ENCODE results near the gene CFAP73.
"Not testable (repeated sequence)": the region's sequence is repeated elsewhere in the genome, so short reads cannot be mapped to it uniquely, and the experiment has no call there.

Gene CFAP73

DNA sequence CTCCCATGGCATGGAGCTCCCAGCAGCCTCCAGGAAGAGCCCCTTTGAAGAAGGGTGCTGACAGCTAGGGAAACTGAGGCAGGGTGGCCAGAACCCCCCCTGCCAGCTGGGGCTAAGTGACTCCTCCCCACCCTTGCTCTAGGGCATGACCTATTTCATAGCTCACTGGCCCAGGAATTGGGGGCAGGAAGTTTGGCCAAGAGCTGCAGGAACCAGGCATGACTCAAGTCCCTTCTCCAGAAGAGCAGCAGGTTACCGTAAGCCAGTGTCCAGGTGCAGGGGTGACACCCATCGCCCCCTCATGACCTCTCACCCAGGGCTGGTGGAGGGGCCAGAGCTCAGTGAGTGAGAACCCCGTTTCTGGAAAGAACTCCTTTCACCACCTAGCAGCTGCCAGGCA is 15.9 kb upstream of the CFAP73 start:
- no peaks in the 10 kb centered on the region for H3K27me3 Mint-ChIP-seq

DNA sequence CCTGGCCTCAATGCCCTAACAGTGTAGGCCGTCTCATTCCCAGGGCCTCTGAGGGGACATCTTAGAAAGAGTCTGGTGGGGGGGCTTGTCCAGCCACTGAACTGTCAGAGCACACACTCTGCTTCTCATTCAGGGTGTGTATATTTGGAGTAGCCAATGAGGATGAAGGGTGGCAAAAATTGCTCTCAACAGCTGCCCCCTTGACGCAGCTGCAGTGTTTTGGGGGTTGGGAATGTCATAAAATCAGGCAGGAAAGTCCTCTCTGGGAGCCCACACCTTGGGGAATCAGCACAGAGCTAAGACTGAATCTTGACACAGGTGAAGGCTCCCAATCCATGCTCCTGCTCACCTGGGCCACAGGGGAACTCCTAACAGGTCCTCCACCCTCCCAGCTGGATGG is 15.5 kb upstream of the CFAP73 start:
- Mint-ChIP-seq H3K9me3 (ENCODE audit: low read depth) (no peaks in the 10 kb centered on the region), H3K4me3 (no peak overlapping the region), H3K4me1 (ENCODE audit: low read depth) (peaks cover 20% of the 10 kb centered on the region), H3K27ac (no peak overlapping the region), H3K36me3 (no peaks in the 10 kb centered on the region), H3K27me3 (no peaks in the 10 kb centered on the region)

More for the DNA sequence above, 15.9 kb upstream of the CFAP73 start:
- no peaks in the 10 kb centered on the region for H3K36me3 Mint-ChIP-seq
- H3K27ac Mint-ChIP-seq = no peak overlapping the region
- peaks cover 21% of the 10 kb centered on the region for H3K4me1 Mint-ChIP-seq (ENCODE audit: low read depth)
- no peaks in the 10 kb centered on the region for H3K9me3 Mint-ChIP-seq (ENCODE audit: low read depth)
- H3K4me3 Mint-ChIP-seq = no peak overlapping the region

- peak overlapping the region; percentile 32 for H3K4me3 Mint-ChIP-seq
- H3K27me3 Mint-ChIP-seq = no peaks in the 10 kb centered on the region
- H3K27ac Mint-ChIP-seq = no peak overlapping the region
Observed at GRCh38 chr12:113134521-113134951, 15.0 kb upstream of the CFAP73 start.

GRCh38 chr12:113135178-113136127 is 14.1 kb upstream of the CFAP73 start, which contains the start of gene RASAL1:
RASAL1 (minus strand) TSS chr12:113135761; CDS start chr12:113135462, 299 bp downstream.
- Mint-ChIP-seq H3K27me3 (no peaks in the 10 kb centered on the region), H3K4me3 (peak within 1 kb of the TSS; percentile 83), H3K9me3 (ENCODE audit: low read depth) (no peaks in the 10 kb centered on the region), H3K36me3 (no peaks in the 10 kb centered on the region), H3K4me1 (ENCODE audit: low read depth) (peaks cover 17% of the 10 kb centered on the region), H3K27ac (peak within 1 kb of the TSS; percentile 81)

More at GRCh38 chr12:113134521-113134951, 15.0 kb upstream of the CFAP73 start:
- no peaks in the 10 kb centered on the region for H3K36me3 Mint-ChIP-seq
- peaks cover 17% of the 10 kb centered on the region for H3K4me1 Mint-ChIP-seq (ENCODE audit: low read depth)
- H3K9me3 Mint-ChIP-seq (ENCODE audit: low read depth) = no peaks in the 10 kb centered on the region

DNA sequence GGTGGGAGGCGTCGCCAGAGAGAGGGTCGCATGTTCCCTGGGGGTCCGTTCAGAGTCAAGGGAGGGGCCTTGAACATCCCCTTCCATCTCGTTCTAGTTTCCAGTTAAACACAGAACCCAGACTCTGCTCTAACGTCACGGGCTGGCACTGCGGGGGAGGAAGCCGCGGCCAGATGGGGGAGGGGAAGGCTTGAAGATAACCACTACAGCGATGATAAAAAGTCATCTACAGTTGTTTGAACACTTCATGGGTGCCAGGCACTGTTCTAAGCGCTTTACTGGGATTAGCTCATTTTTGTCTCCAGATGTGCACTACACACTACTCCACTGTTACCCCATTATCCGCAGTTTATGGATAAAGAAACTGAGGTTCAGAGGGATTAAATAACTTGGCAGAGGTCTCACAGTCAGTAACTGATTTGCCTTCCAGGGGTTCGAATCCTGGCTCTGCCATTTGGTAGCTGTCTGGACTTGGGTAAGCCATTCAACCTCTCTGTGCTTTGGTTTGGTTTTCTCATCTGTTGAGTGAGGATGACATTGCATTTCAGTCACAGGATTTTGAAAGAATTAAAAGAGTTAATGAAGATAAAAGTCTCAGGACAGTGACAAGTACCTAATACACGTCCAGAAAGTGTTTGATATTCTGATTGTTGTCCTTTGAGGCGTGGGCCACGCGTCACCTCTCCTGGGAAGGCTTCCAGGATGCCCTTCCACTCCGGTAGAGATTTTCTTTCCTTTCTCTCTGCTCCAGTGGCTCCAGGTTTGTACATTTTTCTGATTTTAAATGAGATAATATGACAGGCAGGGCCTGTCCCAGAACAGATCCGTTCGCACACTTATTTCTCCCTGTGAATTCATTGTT is 13.2 kb upstream of the CFAP73 start:
- H3K4me3 Mint-ChIP-seq = peak overlapping the region; percentile 83
- H3K9me3 Mint-ChIP-seq (ENCODE audit: low read depth) = no peaks in the 10 kb centered on the region
- peak overlapping the region; percentile 81 for H3K27ac Mint-ChIP-seq
- H3K36me3 Mint-ChIP-seq = no peaks in the 10 kb centered on the region
- peaks cover 17% of the 10 kb centered on the region for H3K4me1 Mint-ChIP-seq (ENCODE audit: low read depth)
- H3K27me3 Mint-ChIP-seq = no peaks in the 10 kb centered on the region

DNA sequence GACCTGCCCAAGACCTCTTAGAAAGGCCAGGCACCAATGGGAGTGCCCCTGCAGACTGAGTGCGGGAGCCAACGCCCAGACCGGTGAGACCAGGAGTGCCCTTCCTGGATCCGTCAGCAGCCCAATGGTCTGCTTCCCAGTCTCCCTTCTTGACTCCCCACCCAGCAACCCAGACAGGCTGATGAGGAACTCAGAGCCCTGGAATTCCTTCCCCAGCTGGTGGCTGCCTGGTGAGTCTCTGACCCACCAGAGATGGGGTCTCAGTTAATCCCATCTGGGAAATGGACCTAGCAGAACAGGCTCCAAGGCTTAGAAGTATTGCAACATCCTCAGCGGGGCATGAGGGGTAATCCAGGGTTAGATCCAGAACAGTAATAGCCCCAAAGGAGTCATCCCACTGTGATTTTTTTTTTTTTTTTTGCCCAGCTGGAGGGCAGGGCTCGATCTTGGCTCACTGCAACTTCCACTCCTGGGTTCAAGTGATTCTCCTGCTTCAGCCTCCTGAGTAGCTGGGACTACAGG is 12.5 kb upstream of the CFAP73 start:
- Mint-ChIP-seq H3K4me3 (peak overlapping the region; percentile 83), H3K4me1 (ENCODE audit: low read depth) (peaks cover 19% of the 10 kb centered on the region), H3K9me3 (ENCODE audit: low read depth) (no peaks in the 10 kb centered on the region), H3K27ac (no peak overlapping the region), H3K36me3 (no peaks in the 10 kb centered on the region), H3K27me3 (no peaks in the 10 kb centered on the region)

DNA sequence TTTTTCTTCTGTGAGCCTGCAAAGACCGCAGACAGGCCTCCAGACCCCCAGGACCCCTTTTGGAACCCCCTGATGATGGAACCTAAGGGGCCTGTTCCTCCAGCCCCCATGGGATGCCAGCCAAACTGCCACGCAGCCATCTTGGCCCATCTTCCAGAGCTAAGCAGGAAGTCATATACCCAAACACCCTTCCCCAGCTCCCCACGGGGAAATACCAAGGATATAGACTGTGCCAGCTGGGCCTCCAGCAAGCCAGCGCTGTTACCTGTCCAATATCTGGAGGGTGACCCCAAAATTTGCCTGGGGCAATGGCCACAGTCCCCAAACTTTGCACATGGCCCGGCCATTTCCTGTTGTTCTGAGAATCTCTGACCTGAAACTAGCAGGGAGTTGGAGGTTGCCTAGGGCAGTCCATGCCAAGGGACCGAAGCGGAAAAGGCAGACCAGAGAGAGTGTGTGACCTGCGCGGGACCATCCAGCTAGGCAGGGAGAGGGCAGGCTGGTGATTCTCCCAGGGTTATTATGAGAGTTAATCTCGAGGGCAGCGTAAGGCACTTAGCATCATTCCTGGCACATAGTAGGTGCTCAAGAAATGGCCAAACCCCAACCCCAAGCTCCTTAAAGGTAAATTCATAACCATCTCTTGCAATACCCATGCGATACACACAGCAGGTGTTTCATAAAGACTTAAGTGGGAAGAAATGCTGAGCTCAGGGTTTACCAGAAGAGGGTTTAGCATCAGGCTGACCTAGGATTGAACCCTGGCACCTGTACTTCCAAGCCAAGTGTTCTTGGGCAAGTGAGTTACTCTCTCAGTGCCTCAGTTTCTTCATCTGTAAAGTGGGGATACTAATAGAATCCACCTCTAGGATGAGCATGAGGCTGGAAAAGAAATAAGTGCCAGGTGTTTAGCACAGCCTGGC is 11.4 kb upstream of the CFAP73 start:
- H3K9me3 Mint-ChIP-seq (ENCODE audit: low read depth) = no peaks in the 10 kb centered on the region
- H3K27me3 Mint-ChIP-seq = no peaks in the 10 kb centered on the region
- peaks cover 21% of the 10 kb centered on the region for H3K4me1 Mint-ChIP-seq (ENCODE audit: low read depth)
- no peaks in the 10 kb centered on the region for H3K36me3 Mint-ChIP-seq
- H3K4me3 Mint-ChIP-seq = no peak overlapping the region
- H3K27ac Mint-ChIP-seq = no peak overlapping the region

DNA sequence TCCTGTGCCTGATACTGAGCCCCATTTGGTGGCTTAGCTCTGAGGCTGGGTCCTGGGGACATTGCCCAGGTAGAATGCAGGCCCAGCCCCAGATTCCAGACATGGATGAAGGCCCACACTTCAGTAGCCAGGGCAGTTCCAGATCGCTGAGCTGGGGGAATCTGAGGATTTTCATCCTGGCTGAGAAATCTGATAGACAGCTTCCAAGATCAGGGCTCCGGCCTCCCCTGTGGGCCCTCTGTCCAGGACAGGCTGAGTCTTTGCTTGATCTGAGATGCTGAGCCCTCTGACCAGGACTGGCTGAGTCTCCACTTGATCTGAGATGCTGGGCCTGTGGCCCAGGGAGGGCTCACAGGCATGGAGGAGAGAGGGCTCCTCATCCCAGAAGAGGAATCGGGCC is 10.7 kb upstream of the CFAP73 start:
- Mint-ChIP-seq H3K36me3 (no peaks in the 10 kb centered on the region), H3K4me3 (no peak overlapping the region), H3K27me3 (no peaks in the 10 kb centered on the region), H3K27ac (no peak overlapping the region), H3K9me3 (ENCODE audit: low read depth) (no peaks in the 10 kb centered on the region), H3K4me1 (ENCODE audit: low read depth) (peaks cover 21% of the 10 kb centered on the region)

DNA sequence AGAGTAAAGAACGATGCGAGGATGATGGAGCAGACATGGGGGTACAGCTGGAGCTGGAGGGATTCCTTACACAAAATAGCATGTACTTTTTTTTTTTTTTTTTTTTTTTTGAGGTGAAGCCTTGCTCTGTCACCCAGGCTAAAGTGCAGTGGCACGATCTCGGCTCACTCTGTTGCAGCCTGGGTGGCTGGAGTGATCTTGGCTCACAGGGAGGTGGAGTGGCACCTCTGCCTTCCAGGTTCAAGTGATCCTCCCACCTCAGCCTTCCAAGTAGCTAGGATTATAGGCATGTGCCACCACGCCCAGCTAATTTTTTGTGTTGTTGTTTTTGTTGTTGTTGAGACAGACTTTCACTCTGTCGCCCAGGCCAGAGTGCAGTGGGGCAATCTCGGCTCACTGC is 8.8 kb upstream of the CFAP73 start:
- H3K4me3 Mint-ChIP-seq = no peak overlapping the region
- no peak overlapping the region for H3K27ac Mint-ChIP-seq
- H3K36me3 Mint-ChIP-seq = no peaks in the 10 kb centered on the region
- no peaks in the 10 kb centered on the region for H3K27me3 Mint-ChIP-seq
- peaks cover 17% of the 10 kb centered on the region for H3K4me1 Mint-ChIP-seq (ENCODE audit: low read depth)
- no peaks in the 10 kb centered on the region for H3K9me3 Mint-ChIP-seq (ENCODE audit: low read depth)

GRCh38 chr12:113141716-113142115 is 7.8 kb upstream of the CFAP73 start:
- not testable (repeated sequence) for H3K4me1 Mint-ChIP-seq (ENCODE audit: low read depth); H3K9me3 Mint-ChIP-seq (ENCODE audit: low read depth); H3K27me3 Mint-ChIP-seq; H3K36me3 Mint-ChIP-seq; H3K4me3 Mint-ChIP-seq
- H3K27ac Mint-ChIP-seq = peak overlapping the region; percentile 64

DNA sequence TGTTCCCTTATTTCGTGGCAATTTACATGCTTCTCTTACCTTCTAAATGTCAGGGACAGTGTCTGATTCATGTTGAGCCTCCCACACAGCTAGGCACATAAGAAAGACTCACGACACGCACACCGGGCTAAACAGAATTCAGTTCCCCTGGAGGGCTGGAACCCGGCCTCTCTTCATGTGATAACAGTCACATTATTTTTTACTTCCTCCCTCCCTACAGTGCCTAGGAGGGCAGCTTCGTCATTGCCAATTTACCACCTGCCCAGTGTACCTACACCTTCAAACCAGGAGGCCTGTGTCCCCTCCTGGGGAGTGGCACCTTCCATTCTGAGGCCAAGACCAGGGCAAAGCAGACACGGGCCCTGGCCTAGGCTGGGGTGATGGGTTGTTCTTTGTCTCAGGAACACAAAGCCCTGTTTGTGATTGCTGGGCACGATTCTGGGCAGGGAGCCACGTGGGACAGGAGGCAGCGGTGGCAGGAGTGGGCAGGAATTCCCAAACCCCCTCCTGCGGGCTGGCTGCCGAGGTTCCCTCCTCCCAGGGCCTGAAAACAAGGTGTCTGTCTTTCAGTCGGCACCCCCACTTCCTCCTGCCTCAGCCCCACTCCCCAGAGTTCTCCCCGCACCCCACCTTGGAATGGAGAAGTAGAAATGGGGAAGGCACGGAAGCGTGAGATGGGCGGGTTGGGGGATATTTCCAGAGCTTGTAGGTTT is 7.2 kb upstream of the CFAP73 start:
- Mint-ChIP-seq H3K36me3 (peaks cover 3% of the 10 kb centered on the region), H3K4me3 (no peak overlapping the region), H3K27me3 (no peaks in the 10 kb centered on the region), H3K4me1 (ENCODE audit: low read depth) (peaks cover 4% of the 10 kb centered on the region), H3K27ac (peak overlapping the region; percentile 64), H3K9me3 (ENCODE audit: low read depth) (peaks cover under 1% of the 10 kb centered on the region)

- H3K27ac Mint-ChIP-seq = no peak overlapping the region
- H3K4me3 Mint-ChIP-seq = no peak overlapping the region
- H3K36me3 Mint-ChIP-seq = peaks cover 3% of the 10 kb centered on the region
- peaks cover 3% of the 10 kb centered on the region for H3K9me3 Mint-ChIP-seq (ENCODE audit: low read depth)
- no peaks in the 10 kb centered on the region for H3K27me3 Mint-ChIP-seq
- H3K4me1 Mint-ChIP-seq (ENCODE audit: low read depth) = peaks cover 4% of the 10 kb centered on the region
Observed at GRCh38 chr12:113142886-113143332, 6.6 kb upstream of the CFAP73 start.

DNA sequence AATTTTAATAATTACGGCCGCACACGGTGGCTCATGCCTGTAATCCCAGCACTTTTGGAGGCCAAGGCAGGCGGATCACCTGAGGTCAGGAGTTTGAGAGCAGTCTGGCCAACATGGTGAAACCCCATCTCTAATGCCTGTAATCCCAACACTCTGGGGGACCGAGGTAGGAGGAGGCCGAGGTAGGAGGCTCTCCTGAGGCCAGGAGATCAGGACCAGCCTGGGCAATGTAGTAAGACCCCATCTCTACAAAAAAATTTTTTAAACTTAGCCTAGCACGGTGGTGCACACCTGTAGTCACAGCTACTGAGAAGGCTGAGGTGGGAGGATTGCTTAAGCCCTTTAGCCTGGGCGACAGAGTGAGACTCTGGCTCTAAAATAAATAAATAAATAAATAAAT is 5.6 kb upstream of the CFAP73 start:
- Mint-ChIP-seq H3K9me3 (ENCODE audit: low read depth) (peaks cover 3% of the 10 kb centered on the region), H3K36me3 (peaks cover 3% of the 10 kb centered on the region), H3K4me3 (no peak overlapping the region), H3K27ac (no peak overlapping the region), H3K4me1 (ENCODE audit: low read depth) (peaks cover 4% of the 10 kb centered on the region), H3K27me3 (no peaks in the 10 kb centered on the region)
